T-cell (primary cell): Measurements from ENCODE around the gene NR4A1. TPM values are rescaled to one million over a fixed set of nuclear protein-coding genes. Genes with fewer than 3 reads are reported as not detected.

ENCODE experiments used
- ATAC-seq, 4 experiments: fragments of 200-7000 bp in 3 of 4; fragments of 150-1000 bp in 1 of 4; cut with Tn5 transposase; replicated peaks in 1 of 4; 1 replicate in 3 of 4; 2 replicates in 1 of 4; pipeline ENCODE4 v1.10.0; 2021; ENCODE audit warnings: moderate library complexity in 3 of 4, mild to moderate bottlenecking in 2 of 4, moderate number of reproducible peaks in 1 of 4
- CTCF ChIA-PET, 2 donors: fragments of 300-600 bp; sonication (Branson Sonifier 250); formaldehyde crosslinking; loops; one replicate each; lab custom pipeline; 2022; ENCODE audit warnings: antibody characterized with exemption in 2 of 2; lab: Charles Lee
- POLR2A ChIA-PET, 2 donors: fragments of 300-600 bp; sonication (Branson Sonifier 250); formaldehyde crosslinking; loops; one replicate each; lab custom pipeline; 2022; ENCODE audit warnings: antibody characterized with exemption in 2 of 2; lab: Charles Lee
- DNase-seq, 35 experiments: peaks; one replicate each; pipeline versions ENCODE4 v3.0.0 to v3.0.0-alpha.2; 2013 to 2023
- H3K27ac ChIP-seq: one replicate; pipeline ENCODE4 v1.5.1; 2013; ENCODE audit warnings: low read length
- H3K27me3 ChIP-seq, 2 experiments: replicated peaks in 1 of 2; 1 replicate in 1 of 2; 2 replicates in 1 of 2; pipeline versions ENCODE4 v1.6.1 to v1.7.0; 2013; ENCODE audit warnings: low read length in 1 of 2, mixed read lengths in 1 of 2; ENCODE audit not compliant: control insufficient read depth in 2 of 2, insufficient read depth in 2 of 2; ENCODE audit errors: extremely low read depth in 1 of 2
- H3K36me3 ChIP-seq, 2 donors: 1 replicate in 1 of 2; 2 replicates in 1 of 2; pipeline versions ENCODE4 v1.6.1 to v1.7.0; 2013; ENCODE audit warnings: low read length in 1 of 2; ENCODE audit not compliant: control insufficient read depth in 2 of 2, insufficient read depth in 1 of 2; ENCODE audit errors: extremely low read depth in 1 of 2
- H3K4me1 ChIP-seq, 2 experiments: 1 replicate in 1 of 2; 2 replicates in 1 of 2; pipeline versions ENCODE4 v1.6.1 to v1.7.0; 2013; ENCODE audit warnings: low read length in 2 of 2, mixed read lengths in 1 of 2; ENCODE audit not compliant: insufficient read depth in 2 of 2, control insufficient read depth in 1 of 2; ENCODE audit errors: extremely low read depth in 1 of 2
- H3K4me3 ChIP-seq, 2 donors: 1 replicate in 1 of 2; 2 replicates in 1 of 2; pipeline versions ENCODE4 v1.5.1 to v1.7.0; 2013; ENCODE audit warnings: mild to moderate bottlenecking in 2 of 2, low read length in 1 of 2, moderate library complexity in 1 of 2; ENCODE audit not compliant: control insufficient read depth in 1 of 2; ENCODE audit errors: extremely low read depth in 1 of 2
- H3K9me3 ChIP-seq: 2 replicates; pipeline ENCODE4 v1.7.0; 2013
- H3K27ac Mint-ChIP-seq, 2 donors: one replicate each; pipeline ENCODE4 v1.8.0; 2020 to 2021; ENCODE audit warnings: mild to moderate bottlenecking in 2 of 2, mixed read lengths in 2 of 2
- H3K27me3 Mint-ChIP-seq, 2 donors: one replicate each; pipeline ENCODE4 v1.8.0; 2021 to 2022; ENCODE audit warnings: mixed read lengths in 2 of 2
- H3K36me3 Mint-ChIP-seq: one replicate; pipeline ENCODE4 v1.8.0; 2021; ENCODE audit warnings: mixed read lengths
- H3K4me1 Mint-ChIP-seq, 3 donors: one replicate each; pipeline ENCODE4 v1.8.0; 2020 to 2022; ENCODE audit warnings: mixed read lengths in 3 of 3, mild to moderate bottlenecking in 1 of 3
- H3K4me3 Mint-ChIP-seq, 3 donors: one replicate each; pipeline ENCODE4 v1.8.0; 2020 to 2022; ENCODE audit warnings: mild to moderate bottlenecking in 3 of 3, mixed read lengths in 3 of 3, moderate library complexity in 3 of 3
- H3K9me3 Mint-ChIP-seq, 3 donors: one replicate each; pipeline ENCODE4 v1.8.0; 2020 to 2022; ENCODE audit warnings: mixed read lengths in 3 of 3
- WGBS: methylation state at CpG from one replicate; pipeline ENCODE4 v1.1.5; 2013; ENCODE audit warnings: missing lambda C conversion rate; ENCODE audit not compliant: insufficient coverage; 5-methylcytosine and 5-hydroxymethylcytosine counted together
- total RNA-seq, 35 experiments: library from RNA in 6 of 35; stranded (reverse) in 6 of 35; fragments of 120-200 nt in 1 of 35; gene quantifications; one replicate each; pipeline versions ENCODE4 v1.2.1 to v1.2.4 and lab custom pipeline; 2013 to 2026

Gene NR4A1
- total RNA-seq, 5 donors from 2014 or later (not counting 1 experiment from before 2014, with no cell fraction given), result 5.9 to 103 (median 7.3) TPM

- H3K9me3 ChIP-seq, result no peaks in the 10 kb centered on the region
- H3K9me3 Mint-ChIP-seq, result no peaks in the 10 kb centered on the region
- H3K27ac ChIP-seq, result no peak overlapping the region
- peaks cover 0 to 16% of the 10 kb centered on the region in 2 experiments for H3K27me3 ChIP-seq
- peak in 1 of 4 experiments; percentile 5 for ATAC-seq
- H3K4me3 Mint-ChIP-seq, result no peak overlapping the region
- H3K4me1 ChIP-seq, result peaks cover 6 to 28% of the 10 kb centered on the region in 2 experiments
- POLR2A ChIA-PET, result no interaction called here
- WGBS, result 73% methylated on average over 2 of the region's 4 CpGs
- peaks cover 7 to 13% of the 10 kb centered on the region in 2 donors for H3K36me3 ChIP-seq
- CTCF ChIA-PET, result interaction anchor here (0.6 to 3.5 kb wide), 6 partner anchors 11 to 57 kb away, joined by 3 to 33 read pairs (median 4); no protein-coding TSS in a partner anchor
- DNase-seq, result no peak
- H3K27me3 Mint-ChIP-seq, result peaks cover 6 to 11% of the 10 kb centered on the region in 2 donors
- peaks cover 12 to 15% (median 13%) of the 10 kb centered on the region in 3 donors for H3K4me1 Mint-ChIP-seq
- no peak overlapping the region for H3K4me3 ChIP-seq
- H3K27ac Mint-ChIP-seq, result no peak overlapping the region
- H3K36me3 Mint-ChIP-seq, result peaks cover 10% of the 10 kb centered on the region
These were observed 31.4 kb downstream of the NR4A1 start for GRCh38 chr12:52082669-52082987.

GRCh38 chr12:52082988-52083637 is 31.9 kb downstream of the NR4A1 start:
- ChIA-PET CTCF (interaction anchor here (1.0 to 3.5 kb wide), 5 partner anchors 12 to 57 kb away, joined by 3 to 33 read pairs (median 4); no protein-coding TSS in a partner anchor), POLR2A (no interaction called here)
- H3K4me3 Mint-ChIP-seq, result no peak overlapping the region
- Histone ChIP-seq H3K36me3 (peaks cover 7 to 9% of the 10 kb centered on the region in 2 donors), H3K9me3 (no peaks in the 10 kb centered on the region), H3K27me3 (peaks cover 0 to 21% of the 10 kb centered on the region in 2 experiments), H3K27ac (no peak overlapping the region), H3K4me1 (peaks cover 6 to 28% of the 10 kb centered on the region in 2 experiments), H3K4me3 (no peak overlapping the region)
- DNase-seq, result peak; percentile 31 to 82 (median 56)
- WGBS, result 97% methylated on average over 3 of the region's 11 CpGs
- H3K27me3 Mint-ChIP-seq, result peaks cover 11 to 16% of the 10 kb centered on the region in 2 donors
- H3K9me3 Mint-ChIP-seq, result no peaks in the 10 kb centered on the region
- H3K27ac Mint-ChIP-seq, result peak overlapping the region in 1 of 2 donors; percentile 30
- H3K4me1 Mint-ChIP-seq, result peaks cover 12 to 15% (median 13%) of the 10 kb centered on the region in 3 donors
- ATAC-seq, result peak; percentile 74 to 79 (median 76)
- peaks cover 5% of the 10 kb centered on the region for H3K36me3 Mint-ChIP-seq

- POLR2A ChIA-PET, result no interaction called here
- Histone ChIP-seq H3K4me1 (peaks cover 6 to 28% of the 10 kb centered on the region in 2 experiments), H3K9me3 (no peaks in the 10 kb centered on the region), H3K27ac (no peak overlapping the region), H3K36me3 (peaks cover 5 to 7% of the 10 kb centered on the region in 2 donors), H3K27me3 (peaks cover 0 to 26% of the 10 kb centered on the region in 2 experiments), H3K4me3 (no peak overlapping the region)
- WGBS, result no CpG with 5 or more reads among the region's 2 CpGs
- Mint-ChIP-seq H3K27ac (peak overlapping the region in 1 of 2 donors; percentile 30), H3K27me3 (peaks cover 11 to 21% of the 10 kb centered on the region in 2 donors), H3K9me3 (no peaks in the 10 kb centered on the region), H3K36me3 (peaks cover 4% of the 10 kb centered on the region), H3K4me1 (peaks cover 12 to 15% (median 15%) of the 10 kb centered on the region in 3 donors), H3K4me3 (no peak overlapping the region)
- ATAC-seq (no peak), DNase-seq (no peak)
- CTCF ChIA-PET, result interaction anchor here (1.0 to 3.5 kb wide), 9 partner anchors 12 to 103 kb away, joined by 3 to 31 read pairs (median 4); partner anchors contain the start of gene ATG101 (in 1 of the 2)
These were observed 32.4 kb downstream of the NR4A1 start for GRCh38 chr12:52083638-52083996.

GRCh38 chr12:52084491-52085231 is 33.4 kb downstream of the NR4A1 start:
- H3K9me3 ChIP-seq, result no peaks in the 10 kb centered on the region
- peaks cover 6 to 28% of the 10 kb centered on the region in 2 experiments for H3K4me1 ChIP-seq
- 72% methylated on average over 7 of the region's 9 CpGs for whole genome bisulfite sequencing
- no peaks in the 10 kb centered on the region for H3K9me3 Mint-ChIP-seq
- no peak for ATAC-seq
- POLR2A ChIA-PET, result interaction anchor here (0.6 to 0.7 kb wide), 2 partner anchors 689 to 1640 kb away, joined by 3 to 5 read pairs; no protein-coding TSS in a partner anchor
- H3K4me3 ChIP-seq, result no peak overlapping the region
- H3K4me3 Mint-ChIP-seq, result no peak overlapping the region
- H3K27ac ChIP-seq, result no peak overlapping the region
- H3K27me3 ChIP-seq, result peaks cover 0 to 37% of the 10 kb centered on the region in 2 experiments
- peaks cover 12 to 18% (median 15%) of the 10 kb centered on the region in 3 donors for H3K4me1 Mint-ChIP-seq
- H3K36me3 Mint-ChIP-seq, result no peaks in the 10 kb centered on the region
- peaks cover 0 to 6% of the 10 kb centered on the region in 2 donors for H3K36me3 ChIP-seq
- H3K27me3 Mint-ChIP-seq, result peaks cover 13 to 30% of the 10 kb centered on the region in 2 donors
- no peak overlapping the region for H3K27ac Mint-ChIP-seq
- no peak for DNase-seq
- CTCF ChIA-PET, result interaction anchor here (0.6 to 2.9 kb wide), 11 partner anchors 13 to 175 kb away, joined by 3 to 25 read pairs (median 3); partner anchors contain the start of gene ATG101 (in 2 of the 2)

GRCh38 chr12:52085682-52086180 is 34.5 kb downstream of the NR4A1 start:
- WGBS, result 93% methylated on average over 5 of the region's 6 CpGs

GRCh38 chr12:52086366-52086765 is 35.1 kb downstream of the NR4A1 start:
- Mint-ChIP-seq H3K36me3 (no peaks in the 10 kb centered on the region), H3K4me1 (peaks cover 12 to 18% (median 15%) of the 10 kb centered on the region in 3 donors), H3K27ac (no peak overlapping the region), H3K9me3 (no peaks in the 10 kb centered on the region), H3K27me3 (peaks cover 22 to 47% of the 10 kb centered on the region in 2 donors), H3K4me3 (no peak overlapping the region)
- ChIA-PET POLR2A (no interaction called here), CTCF (interaction anchor here (0.6 to 2.9 kb wide), 5 partner anchors 17 to 919 kb away, joined by 3 to 25 read pairs (median 13); partner anchors contain the start of gene ATG101 (in 1 of the 2))
- H3K36me3 ChIP-seq, result no peaks in the 10 kb centered on the region
- peaks cover 4 to 20% of the 10 kb centered on the region in 2 experiments for H3K4me1 ChIP-seq
- H3K27me3 ChIP-seq, result peaks cover 0 to 50% of the 10 kb centered on the region in 2 experiments
- no peak overlapping the region for H3K27ac ChIP-seq
- DNase-seq (no peak), ATAC-seq (no peak)
- WGBS, result 59% methylated on average over 8 of the region's 9 CpGs
- H3K4me3 ChIP-seq, result no peak overlapping the region
- H3K9me3 ChIP-seq, result no peaks in the 10 kb centered on the region

More at GRCh38 chr12:52085682-52086180, 34.5 kb downstream of the NR4A1 start:
- Mint-ChIP-seq H3K36me3 (no peaks in the 10 kb centered on the region), H3K9me3 (no peaks in the 10 kb centered on the region), H3K4me3 (no peak overlapping the region), H3K4me1 (peaks cover 12 to 18% (median 15%) of the 10 kb centered on the region in 3 donors), H3K27me3 (peaks cover 20 to 41% of the 10 kb centered on the region in 2 donors), H3K27ac (no peak overlapping the region)
- Histone ChIP-seq H3K36me3 (no peaks in the 10 kb centered on the region), H3K27ac (no peak overlapping the region), H3K27me3 (peaks cover 0 to 45% of the 10 kb centered on the region in 2 experiments), H3K9me3 (no peaks in the 10 kb centered on the region), H3K4me3 (no peak overlapping the region), H3K4me1 (peaks cover 6 to 26% of the 10 kb centered on the region in 2 experiments)
- POLR2A ChIA-PET, result no interaction called here
- CTCF ChIA-PET, result interaction anchor here (0.6 to 2.9 kb wide), 6 partner anchors 17 to 920 kb away, joined by 3 to 25 read pairs (median 8); partner anchors contain the start of gene ATG101 (in 1 of the 2)
- ATAC-seq (no peak), DNase-seq (no peak)
